GM12864 (cell line): ENCODE results near the gene MED13.
"Not testable (repeated sequence)": the region's sequence is repeated elsewhere in the genome, so short reads cannot be mapped to it uniquely, and the experiment has no call there.

Experiments
- DNase-seq: peaks from one replicate; pipeline ENCODE4 v3.0.0-alpha.2; 2011; ENCODE audit warnings: low read depth
- H3K4me3 ChIP-seq: 2 replicates; pipeline ENCODE4 v1.5.1; 2011; ENCODE audit warnings: mild to moderate bottlenecking, low read depth, low read length, control low read depth
- TF ChIP-seq, protein P1 (sequence below): IDR thresholded peaks from 2 replicates; pipeline ENCODE4 v1.5.1; 2011; ENCODE audit warnings: low read depth, mild to moderate bottlenecking, moderate library complexity, low read length, control low read depth, inconsistent platforms; ENCODE audit errors: missing control alignments

Gene MED13

GRCh38 chr17:62080647-62081046, 15.6 kb upstream of the MED13 start:
- TF ChIP-seq, protein P1, sequence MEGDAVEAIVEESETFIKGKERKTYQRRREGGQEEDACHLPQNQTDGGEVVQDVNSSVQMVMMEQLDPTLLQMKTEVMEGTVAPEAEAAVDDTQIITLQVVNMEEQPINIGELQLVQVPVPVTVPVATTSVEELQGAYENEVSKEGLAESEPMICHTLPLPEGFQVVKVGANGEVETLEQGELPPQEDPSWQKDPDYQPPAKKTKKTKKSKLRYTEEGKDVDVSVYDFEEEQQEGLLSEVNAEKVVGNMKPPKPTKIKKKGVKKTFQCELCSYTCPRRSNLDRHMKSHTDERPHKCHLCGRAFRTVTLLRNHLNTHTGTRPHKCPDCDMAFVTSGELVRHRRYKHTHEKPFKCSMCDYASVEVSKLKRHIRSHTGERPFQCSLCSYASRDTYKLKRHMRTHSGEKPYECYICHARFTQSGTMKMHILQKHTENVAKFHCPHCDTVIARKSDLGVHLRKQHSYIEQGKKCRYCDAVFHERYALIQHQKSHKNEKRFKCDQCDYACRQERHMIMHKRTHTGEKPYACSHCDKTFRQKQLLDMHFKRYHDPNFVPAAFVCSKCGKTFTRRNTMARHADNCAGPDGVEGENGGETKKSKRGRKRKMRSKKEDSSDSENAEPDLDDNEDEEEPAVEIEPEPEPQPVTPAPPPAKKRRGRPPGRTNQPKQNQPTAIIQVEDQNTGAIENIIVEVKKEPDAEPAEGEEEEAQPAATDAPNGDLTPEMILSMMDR: no peak
- H3K4me3 ChIP-seq: no peak overlapping the region
- no peak for DNase-seq

DNA sequence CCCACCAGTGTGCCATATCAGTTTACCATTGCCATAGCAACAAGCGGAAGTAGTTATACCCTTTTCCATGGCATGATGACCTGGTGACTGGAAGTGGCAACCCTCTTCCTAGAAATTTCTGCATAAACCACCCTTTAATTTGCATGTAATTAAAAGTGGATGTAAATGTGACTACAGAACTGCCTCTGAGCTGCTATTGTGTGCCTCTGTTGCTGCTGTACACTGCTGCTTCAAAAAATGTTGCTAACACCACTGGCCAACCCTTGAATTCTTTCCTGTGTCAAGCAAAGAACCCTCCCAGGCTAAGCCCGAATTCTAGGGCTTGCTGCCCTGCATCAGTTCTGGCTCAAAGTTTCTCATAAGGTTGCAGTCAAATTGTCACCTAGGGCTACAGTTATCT, 12.9 kb upstream of the MED13 start:
- DNase-seq: no peak
- H3K4me3 ChIP-seq: no peak overlapping the region
- TF ChIP-seq, protein P1: no peak

- TF ChIP-seq, protein P1: no peak
- DNase-seq: no peak
- no peak overlapping the region for H3K4me3 ChIP-seq
Observed at GRCh38 chr17:62076864-62077788, 12.0 kb upstream of the MED13 start.

GRCh38 chr17:62075308-62075815, 10.3 kb upstream of the MED13 start:
- H3K4me3 ChIP-seq: no peak overlapping the region
- no peak for DNase-seq
- TF ChIP-seq, protein P1: no peak

DNA sequence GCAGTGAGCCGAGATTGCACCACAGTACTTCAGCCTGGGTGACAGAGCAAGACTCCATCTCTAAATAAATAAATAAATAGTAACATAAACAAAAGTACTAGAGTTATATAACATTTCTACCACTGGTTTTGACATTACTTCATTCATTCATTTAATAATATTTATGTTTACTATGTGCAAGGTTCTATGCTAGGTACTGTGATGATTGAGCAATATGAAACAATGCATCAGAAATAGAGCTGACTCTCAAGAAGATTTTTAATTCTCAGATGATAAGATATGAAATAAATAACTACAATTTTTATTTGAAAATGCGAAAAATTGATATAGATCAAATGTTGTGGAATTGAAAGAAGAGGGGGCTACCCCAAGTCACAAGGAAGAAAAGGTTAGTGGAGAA, 8.9 kb upstream of the MED13 start:
- no peak for DNase-seq
- TF ChIP-seq, protein P1: no peak
- no peak overlapping the region for H3K4me3 ChIP-seq

- not testable (repeated sequence) for H3K4me3 ChIP-seq, DNase-seq
Observed at GRCh38 chr17:62072855-62073254, 7.8 kb upstream of the MED13 start.

DNA sequence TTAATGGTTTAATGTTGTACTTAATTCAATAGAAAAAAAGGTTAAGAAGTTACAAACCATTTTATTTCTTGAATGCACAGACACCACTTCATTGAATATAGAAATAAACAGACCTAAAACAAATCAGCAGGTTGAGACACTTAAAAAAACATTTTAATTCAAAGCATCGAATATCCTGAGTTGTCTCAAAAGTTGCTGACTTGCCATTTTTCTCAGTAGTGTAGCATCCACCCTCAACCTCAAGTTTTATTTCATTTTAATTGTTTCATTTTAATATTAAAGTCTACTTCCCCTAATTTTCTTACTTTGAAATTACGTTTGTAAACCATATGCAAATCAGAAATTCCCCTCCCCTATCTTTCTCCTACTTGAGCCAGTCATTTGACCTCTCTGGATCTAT, 5.8 kb upstream of the MED13 start:
- H3K4me3 ChIP-seq: no peak overlapping the region
- no peak for DNase-seq
- TF ChIP-seq, protein P1: no peak
